Measurements from ENCODE around the gene KRT72.

The KRT72 gene

GRCh38 chr12:52617403-52617785 lies 16.1 kb upstream of the KRT72 start:
- no peaks in the 10 kb centered on the region for H3K9me3 ChIP-seq (replicated peaks in 1 of 2; ENCODE audit: control insufficient read depth in 2 of 2, insufficient read depth in 1 of 2, low read depth in 1 of 2, low read length in 2 of 2)
- H3K79me1 ChIP-seq (ENCODE audit: low read depth, low read length): no peaks in the 10 kb centered on the region
- no peak overlapping the region for H3K14ac ChIP-seq (ENCODE audit: low read length)
- H4K91ac ChIP-seq (ENCODE audit: low read depth, low read length, poor library complexity): no peak overlapping the region
- H2BK5ac ChIP-seq (ENCODE audit: low read length): peak overlapping the region; percentile 2
- H3K4ac ChIP-seq (ENCODE audit: low read length): no peak overlapping the region
- H3K18ac ChIP-seq (ENCODE audit: low read length): no peak overlapping the region
- no peak for DNase-seq (ENCODE audit: low spot score)
- H2AFZ ChIP-seq (ENCODE audit: low read length): no peak overlapping the region
- no peaks in the 10 kb centered on the region for H3K36me3 ChIP-seq (replicated peaks in 1 of 2; ENCODE audit: control insufficient read depth in 2 of 2, insufficient read depth in 2 of 2, low read length in 2 of 2)
- H3K23ac ChIP-seq (ENCODE audit: low read depth, low read length, poor library complexity): no peak overlapping the region
- H2BK120ac ChIP-seq (ENCODE audit: low read depth, low read length): no peak overlapping the region
- H3K27ac ChIP-seq (replicated peaks; ENCODE audit: low read length): no peak overlapping the region
- WGBS, 2 donors (ENCODE audit: extremely low coverage in 2 of 2, insufficient read length in 2 of 2, insufficient replicate concordance in 1 of 2): no CpG with 5 or more reads among the region's 7 CpGs
- no peak overlapping the region for H3K9ac ChIP-seq (ENCODE audit: low read depth, low read length, poor library complexity)
- no peak overlapping the region for H2BK12ac ChIP-seq (ENCODE audit: low read length)
- no peak overlapping the region for H4K8ac ChIP-seq (ENCODE audit: low read depth, low read length)
- peaks cover 0 to 9% of the 10 kb centered on the region in 2 donors for H3K4me1 ChIP-seq (ENCODE audit: control insufficient read depth in 2 of 2, insufficient read depth in 1 of 2, low read depth in 1 of 2, low read length in 2 of 2)
- peaks cover 0 to 15% (median 0%) of the 10 kb centered on the region in 3 experiments for H3K27me3 ChIP-seq (ENCODE audit: control insufficient read depth in 3 of 3, insufficient read depth in 3 of 3, low read depth in 1 of 3, low read length in 3 of 3)
- no peak overlapping the region for H3K4me2 ChIP-seq (ENCODE audit: insufficient read depth, low read length, poor library complexity, severe bottlenecking)
- H2AK5ac ChIP-seq (ENCODE audit: low read depth, low read length): no peak overlapping the region
- no peak overlapping the region for H2BK15ac ChIP-seq (ENCODE audit: low read length)
- H3K4me3 ChIP-seq (ENCODE audit: low read length in 2 of 2): no peak overlapping the region

DNA sequence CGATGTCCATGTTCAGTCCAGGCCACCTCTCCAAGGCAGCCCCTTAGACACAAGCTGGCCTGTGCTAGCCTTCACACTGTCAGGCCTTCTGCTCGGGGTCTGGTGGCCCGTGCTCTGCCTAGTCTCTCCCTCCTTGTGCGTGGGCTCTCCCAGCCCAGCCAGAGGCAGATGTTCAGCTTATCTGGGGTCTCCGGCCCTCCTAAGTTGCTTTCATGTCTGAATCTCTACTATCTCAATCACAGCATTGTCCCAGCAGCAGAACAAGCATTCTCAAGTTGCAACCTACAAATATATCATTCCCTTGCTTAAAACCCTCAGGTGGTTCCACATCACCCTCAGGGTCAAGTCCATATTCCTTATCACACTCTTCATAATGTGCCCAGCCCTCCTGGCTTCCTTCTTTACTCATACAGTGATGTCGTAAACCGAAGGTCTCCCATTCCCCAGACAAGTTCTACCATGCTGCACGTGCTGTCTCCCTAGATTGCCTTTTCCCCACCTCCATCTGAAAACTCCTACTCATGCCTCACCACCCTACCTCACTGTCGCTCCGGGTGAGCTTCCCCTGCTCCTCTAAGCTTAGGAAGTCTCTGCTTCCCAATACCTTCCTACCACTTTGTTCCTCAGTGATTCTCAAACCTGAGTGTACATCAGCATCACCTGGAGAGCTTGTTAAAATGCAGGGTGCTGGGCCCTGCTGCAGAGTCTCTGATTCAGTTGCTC lies 15.6 kb upstream of the KRT72 start:
- Histone ChIP-seq H3K23ac (ENCODE audit: low read depth, low read length, poor library complexity) (no peak overlapping the region), H3K4me2 (ENCODE audit: insufficient read depth, low read length, poor library complexity, severe bottlenecking) (no peak overlapping the region), H3K9me3 (replicated peaks in 1 of 2; ENCODE audit: control insufficient read depth in 2 of 2, insufficient read depth in 1 of 2, low read depth in 1 of 2, low read length in 2 of 2) (no peaks in the 10 kb centered on the region), H2BK120ac (ENCODE audit: low read depth, low read length) (no peak overlapping the region), H2BK12ac (ENCODE audit: low read length) (no peak overlapping the region), H3K27me3 (ENCODE audit: control insufficient read depth in 3 of 3, insufficient read depth in 3 of 3, low read depth in 1 of 3, low read length in 3 of 3) (peaks cover 0 to 15% (median 0%) of the 10 kb centered on the region in 3 experiments), H3K9ac (ENCODE audit: low read depth, low read length, poor library complexity) (no peak overlapping the region), H3K4me3 (ENCODE audit: low read length in 2 of 2) (no peak overlapping the region), H3K18ac (ENCODE audit: low read length) (no peak overlapping the region), H2BK15ac (ENCODE audit: low read length) (no peak overlapping the region), H3K4me1 (ENCODE audit: control insufficient read depth in 2 of 2, insufficient read depth in 1 of 2, low read depth in 1 of 2, low read length in 2 of 2) (peaks cover 0 to 8% of the 10 kb centered on the region in 2 donors), H3K79me1 (ENCODE audit: low read depth, low read length) (no peaks in the 10 kb centered on the region), H3K36me3 (replicated peaks in 1 of 2; ENCODE audit: control insufficient read depth in 2 of 2, insufficient read depth in 2 of 2, low read length in 2 of 2) (no peaks in the 10 kb centered on the region), H2AK5ac (ENCODE audit: low read depth, low read length) (no peak overlapping the region), H2AFZ (ENCODE audit: low read length) (no peak overlapping the region), H4K8ac (ENCODE audit: low read depth, low read length) (no peak overlapping the region), H4K91ac (ENCODE audit: low read depth, low read length, poor library complexity) (no peak overlapping the region), H2BK5ac (ENCODE audit: low read length) (peak overlapping the region; percentile 2), H3K27ac (replicated peaks; ENCODE audit: low read length) (no peak overlapping the region), H3K14ac (ENCODE audit: low read length) (no peak overlapping the region), H3K4ac (ENCODE audit: low read length) (no peak overlapping the region)
- DNase-seq (ENCODE audit: low spot score): no peak
- no CpG with 5 or more reads among the region's 10 CpGs for whole genome bisulfite sequencing, 2 donors (ENCODE audit: extremely low coverage in 2 of 2, insufficient read length in 2 of 2, insufficient replicate concordance in 1 of 2)

DNA sequence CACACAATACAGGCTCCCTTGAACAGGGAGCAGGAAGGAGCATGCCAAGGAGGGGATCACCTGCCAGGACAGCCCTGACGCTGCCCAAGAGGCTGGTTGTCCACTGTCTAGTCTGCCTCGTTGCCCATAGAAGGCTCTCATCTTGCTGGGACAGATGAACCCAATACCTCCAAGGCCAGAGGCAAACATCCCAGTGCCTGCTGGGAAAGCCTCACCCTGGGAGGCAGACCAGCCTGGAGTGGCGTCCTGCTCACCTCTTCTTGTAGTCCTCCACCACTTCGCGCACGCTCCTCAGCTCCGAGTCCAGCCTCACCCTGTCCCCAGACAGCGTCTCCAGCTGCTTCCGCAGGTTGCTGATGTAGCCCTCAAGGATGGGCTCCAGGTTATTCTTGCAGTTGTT lies 14.6 kb upstream of the KRT72 start:
- H3K4me3 ChIP-seq (ENCODE audit: low read length in 2 of 2): no peak overlapping the region
- H3K9me3 ChIP-seq (replicated peaks in 1 of 2; ENCODE audit: control insufficient read depth in 2 of 2, insufficient read depth in 1 of 2, low read depth in 1 of 2, low read length in 2 of 2): no peaks in the 10 kb centered on the region
- no peak overlapping the region for H4K91ac ChIP-seq (ENCODE audit: low read depth, low read length, poor library complexity)
- no peaks in the 10 kb centered on the region for H3K36me3 ChIP-seq (replicated peaks in 1 of 2; ENCODE audit: control insufficient read depth in 2 of 2, insufficient read depth in 2 of 2, low read length in 2 of 2)
- no peak overlapping the region for H2AK5ac ChIP-seq (ENCODE audit: low read depth, low read length)
- H2BK15ac ChIP-seq (ENCODE audit: low read length): no peak overlapping the region
- H3K18ac ChIP-seq (ENCODE audit: low read length): peak overlapping the region; percentile 21
- no peak overlapping the region for H2BK12ac ChIP-seq (ENCODE audit: low read length)
- no peak overlapping the region for H3K23ac ChIP-seq (ENCODE audit: low read depth, low read length, poor library complexity)
- no CpG with 5 or more reads among the region's 9 CpGs for WGBS, 2 donors (ENCODE audit: extremely low coverage in 2 of 2, insufficient read length in 2 of 2, insufficient replicate concordance in 1 of 2)
- no peak overlapping the region for H2BK5ac ChIP-seq (ENCODE audit: low read length)
- H3K9ac ChIP-seq (ENCODE audit: low read depth, low read length, poor library complexity): no peak overlapping the region
- H3K4ac ChIP-seq (ENCODE audit: low read length): no peak overlapping the region
- H3K27ac ChIP-seq (replicated peaks; ENCODE audit: low read length): no peak overlapping the region
- H3K4me1 ChIP-seq (ENCODE audit: control insufficient read depth in 2 of 2, insufficient read depth in 1 of 2, low read depth in 1 of 2, low read length in 2 of 2): peaks cover 0 to 6% of the 10 kb centered on the region in 2 donors
- DNase-seq (ENCODE audit: low spot score): no peak
- H3K27me3 ChIP-seq (ENCODE audit: control insufficient read depth in 3 of 3, insufficient read depth in 3 of 3, low read depth in 1 of 3, low read length in 3 of 3): peaks cover 0 to 15% (median 0%) of the 10 kb centered on the region in 3 experiments
- H3K79me1 ChIP-seq (ENCODE audit: low read depth, low read length): no peaks in the 10 kb centered on the region
- no peak overlapping the region for H2AFZ ChIP-seq (ENCODE audit: low read length)
- no peak overlapping the region for H3K14ac ChIP-seq (ENCODE audit: low read length)
- no peak overlapping the region for H4K8ac ChIP-seq (ENCODE audit: low read depth, low read length)
- H3K4me2 ChIP-seq (ENCODE audit: insufficient read depth, low read length, poor library complexity, severe bottlenecking): no peak overlapping the region
- H2BK120ac ChIP-seq (ENCODE audit: low read depth, low read length): no peak overlapping the region

- Histone ChIP-seq H3K79me1 (ENCODE audit: low read depth, low read length) (no peaks in the 10 kb centered on the region), H4K8ac (ENCODE audit: low read depth, low read length) (no peak overlapping the region), H2BK15ac (ENCODE audit: low read length) (no peak overlapping the region), H3K14ac (ENCODE audit: low read length) (no peak overlapping the region), H2AK5ac (ENCODE audit: low read depth, low read length) (no peak overlapping the region), H3K4me1 (ENCODE audit: control insufficient read depth in 2 of 2, insufficient read depth in 1 of 2, low read depth in 1 of 2, low read length in 2 of 2) (peaks cover 0 to 2% of the 10 kb centered on the region in 2 donors), H3K36me3 (replicated peaks in 1 of 2; ENCODE audit: control insufficient read depth in 2 of 2, insufficient read depth in 2 of 2, low read length in 2 of 2) (no peaks in the 10 kb centered on the region), H3K4ac (ENCODE audit: low read length) (no peak overlapping the region), H3K9me3 (replicated peaks in 1 of 2; ENCODE audit: control insufficient read depth in 2 of 2, insufficient read depth in 1 of 2, low read depth in 1 of 2, low read length in 2 of 2) (no peaks in the 10 kb centered on the region), H2BK120ac (ENCODE audit: low read depth, low read length) (no peak overlapping the region), H3K23ac (ENCODE audit: low read depth, low read length, poor library complexity) (no peak overlapping the region), H3K4me2 (ENCODE audit: insufficient read depth, low read length, poor library complexity, severe bottlenecking) (no peak overlapping the region), H3K27me3 (ENCODE audit: control insufficient read depth in 3 of 3, insufficient read depth in 3 of 3, low read depth in 1 of 3, low read length in 3 of 3) (peaks cover 0 to 15% (median 0%) of the 10 kb centered on the region in 3 experiments), H3K4me3 (ENCODE audit: low read length in 2 of 2) (no peak overlapping the region), H3K27ac (replicated peaks; ENCODE audit: low read length) (no peak overlapping the region), H4K91ac (ENCODE audit: low read depth, low read length, poor library complexity) (no peak overlapping the region), H3K9ac (ENCODE audit: low read depth, low read length, poor library complexity) (no peak overlapping the region), H2AFZ (ENCODE audit: low read length) (no peak overlapping the region), H2BK12ac (ENCODE audit: low read length) (no peak overlapping the region), H3K18ac (ENCODE audit: low read length) (no peak overlapping the region), H2BK5ac (ENCODE audit: low read length) (no peak overlapping the region)
- DNase-seq (ENCODE audit: low spot score): no peak
- no CpG with 5 or more reads among the region's 6 CpGs for WGBS, 2 donors (ENCODE audit: extremely low coverage in 2 of 2, insufficient read length in 2 of 2, insufficient replicate concordance in 1 of 2)
Observed at GRCh38 chr12:52615208-52615868, 14.1 kb upstream of the KRT72 start.

All from neuronal stem cell (in vitro differentiated cells).